GM12891 (cell line): Measurements from ENCODE around the gene PCNA.

Experiments
- POLR2A ChIP-seq: IDR thresholded peaks from 2 replicates; pipeline ENCODE4 v1.6.1; 2011; ENCODE audit warnings: low read depth, low read length, control low read depth
- POLR2AphosphoS5 ChIP-seq: IDR thresholded peaks from 2 replicates; pipeline ENCODE4 v1.6.1; 2011; ENCODE audit warnings: low read depth, low read length, control low read depth

DNA sequence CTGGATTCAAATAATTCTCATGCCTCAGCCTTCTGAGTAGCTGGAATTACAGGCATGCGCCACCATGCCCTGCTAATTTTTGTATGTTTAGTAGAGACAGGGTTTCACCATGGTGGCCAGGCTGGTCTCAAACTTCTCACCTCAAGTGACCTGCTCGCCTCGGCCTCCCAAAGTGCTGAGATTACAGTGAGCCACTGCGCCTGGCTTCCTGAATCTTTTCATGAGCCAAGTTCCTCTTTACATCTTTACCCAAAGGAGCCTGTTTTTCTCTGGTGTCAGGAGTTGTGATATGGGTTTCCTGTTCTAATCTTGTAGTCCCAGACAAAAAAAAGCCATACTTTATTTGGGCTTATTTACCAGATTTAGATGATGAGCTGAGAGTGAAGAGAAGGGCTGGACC, 34.4 kb downstream of the PCNA start:
- TF ChIP-seq POLR2A (no peak), POLR2AphosphoS5 (no peak)
